ENCODE data around the gene USP2. TPM values are rescaled to one million over a fixed set of nuclear protein-coding genes. Genes with fewer than 3 reads are reported as not detected.

Gene USP2, protein sequence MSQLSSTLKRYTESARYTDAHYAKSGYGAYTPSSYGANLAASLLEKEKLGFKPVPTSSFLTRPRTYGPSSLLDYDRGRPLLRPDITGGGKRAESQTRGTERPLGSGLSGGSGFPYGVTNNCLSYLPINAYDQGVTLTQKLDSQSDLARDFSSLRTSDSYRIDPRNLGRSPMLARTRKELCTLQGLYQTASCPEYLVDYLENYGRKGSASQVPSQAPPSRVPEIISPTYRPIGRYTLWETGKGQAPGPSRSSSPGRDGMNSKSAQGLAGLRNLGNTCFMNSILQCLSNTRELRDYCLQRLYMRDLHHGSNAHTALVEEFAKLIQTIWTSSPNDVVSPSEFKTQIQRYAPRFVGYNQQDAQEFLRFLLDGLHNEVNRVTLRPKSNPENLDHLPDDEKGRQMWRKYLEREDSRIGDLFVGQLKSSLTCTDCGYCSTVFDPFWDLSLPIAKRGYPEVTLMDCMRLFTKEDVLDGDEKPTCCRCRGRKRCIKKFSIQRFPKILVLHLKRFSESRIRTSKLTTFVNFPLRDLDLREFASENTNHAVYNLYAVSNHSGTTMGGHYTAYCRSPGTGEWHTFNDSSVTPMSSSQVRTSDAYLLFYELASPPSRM
- 1.1 and 1.9 TPM in 2 replicates for total RNA-seq

DNA sequence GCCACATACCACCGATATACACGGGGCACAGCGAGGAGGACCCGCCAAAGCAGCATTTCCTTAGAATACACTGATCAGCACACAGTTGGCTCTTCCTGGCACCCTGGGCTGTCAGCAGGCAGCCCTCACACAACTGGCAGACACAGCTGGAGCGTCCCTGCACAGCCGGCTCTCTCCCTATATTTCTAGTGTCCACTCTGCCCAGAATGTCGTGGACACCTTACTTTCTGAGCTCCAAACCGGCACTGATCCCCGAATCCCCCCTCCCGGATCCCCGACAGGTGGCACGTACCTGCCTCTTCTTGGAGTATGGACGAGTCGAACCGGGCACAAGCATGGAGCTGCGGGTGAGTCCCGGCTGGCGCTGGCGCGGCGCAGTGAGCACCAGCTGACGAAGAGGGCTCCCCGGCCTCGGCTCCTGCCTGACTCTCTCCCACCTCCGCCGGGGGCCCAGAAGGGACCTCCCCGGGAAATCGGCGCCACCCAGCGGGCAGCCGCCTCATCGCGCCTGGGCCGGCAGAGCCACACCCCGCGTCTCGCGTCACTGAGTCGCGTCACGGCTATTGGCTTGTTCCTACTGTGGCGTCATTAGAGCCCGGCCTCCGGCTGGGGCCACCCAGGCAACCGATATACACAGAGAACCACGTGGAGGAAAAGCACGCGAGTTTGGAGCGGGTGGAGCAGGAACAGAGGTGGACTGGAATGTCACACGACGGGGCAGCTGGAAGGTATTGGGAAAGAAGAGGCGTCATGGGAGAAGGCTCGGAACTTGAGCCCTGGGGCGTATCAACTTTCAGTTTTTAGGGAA lies at the start of gene USP2:
USP2 (minus strand) TSS at position 510 of the 808 bp plus-strand sequence. CDS start 8,210 bp downstream, outside the sequence.

DNA sequence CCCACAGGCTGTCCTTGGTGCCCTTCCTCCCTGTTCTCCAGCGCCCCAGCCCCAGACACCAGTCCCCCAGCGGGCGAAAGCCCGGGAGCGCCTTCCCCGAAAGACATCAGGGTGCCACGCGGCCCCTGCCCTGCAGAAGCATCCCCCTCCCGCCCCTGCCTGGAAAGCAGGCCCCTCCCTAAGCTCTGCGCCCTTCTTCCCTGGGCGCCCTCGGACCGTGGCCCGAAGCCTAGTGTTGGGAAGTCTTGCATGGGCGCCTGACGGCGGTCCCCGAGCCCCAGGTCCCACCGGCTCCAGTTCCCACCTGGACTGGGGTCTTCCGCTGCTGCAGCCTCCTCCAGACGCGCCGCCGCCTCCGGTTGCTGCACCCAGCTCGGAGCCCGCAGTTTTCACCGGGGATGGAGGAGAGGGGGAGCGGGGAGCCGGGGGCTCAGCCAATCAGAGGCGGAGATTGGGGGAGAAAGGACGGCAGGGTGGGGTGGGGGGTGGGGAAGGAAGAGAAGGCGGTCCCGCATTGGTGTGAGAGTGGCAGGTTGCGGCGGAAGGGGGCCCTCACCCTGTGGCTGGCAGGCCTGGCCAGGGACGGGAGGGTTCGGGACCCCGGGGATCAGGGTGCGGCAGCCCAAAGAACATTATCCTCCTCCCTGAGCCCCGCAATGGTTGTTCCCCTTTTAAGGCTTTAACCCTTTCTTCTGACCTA lies 41.5 kb upstream of the USP2 start, which contains the start of gene THY1:
THY1 (minus strand) TSS at position 364 of the 700 bp plus-strand sequence. CDS start 2,267 bp downstream, outside the sequence.

DNA sequence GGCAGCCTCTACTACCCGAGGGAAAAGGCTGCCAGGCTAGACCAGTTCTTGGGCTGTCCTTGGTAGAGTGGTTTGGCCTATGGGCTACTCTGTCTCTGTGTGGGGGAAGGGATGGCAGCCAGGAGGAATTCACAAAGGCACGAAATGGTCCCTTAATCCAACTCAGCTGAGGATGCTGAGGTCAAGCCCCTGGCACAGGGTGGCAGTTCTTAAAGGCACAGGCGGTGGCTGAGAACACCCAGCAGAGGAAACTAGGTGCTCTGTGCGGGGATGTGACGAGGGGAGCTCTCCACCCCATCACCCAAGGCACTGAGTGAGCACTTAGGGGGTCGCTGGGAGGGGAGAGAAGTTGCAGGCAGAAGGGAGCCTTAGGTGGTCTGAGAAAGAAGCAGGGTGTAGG lies 34.9 kb downstream of the USP2 start, which contains the start of gene MFRP:
MFRP (minus strand) TSS at position 101 of the 400 bp plus-strand sequence. CDS start 192 bp downstream, outside the sequence.

DNA sequence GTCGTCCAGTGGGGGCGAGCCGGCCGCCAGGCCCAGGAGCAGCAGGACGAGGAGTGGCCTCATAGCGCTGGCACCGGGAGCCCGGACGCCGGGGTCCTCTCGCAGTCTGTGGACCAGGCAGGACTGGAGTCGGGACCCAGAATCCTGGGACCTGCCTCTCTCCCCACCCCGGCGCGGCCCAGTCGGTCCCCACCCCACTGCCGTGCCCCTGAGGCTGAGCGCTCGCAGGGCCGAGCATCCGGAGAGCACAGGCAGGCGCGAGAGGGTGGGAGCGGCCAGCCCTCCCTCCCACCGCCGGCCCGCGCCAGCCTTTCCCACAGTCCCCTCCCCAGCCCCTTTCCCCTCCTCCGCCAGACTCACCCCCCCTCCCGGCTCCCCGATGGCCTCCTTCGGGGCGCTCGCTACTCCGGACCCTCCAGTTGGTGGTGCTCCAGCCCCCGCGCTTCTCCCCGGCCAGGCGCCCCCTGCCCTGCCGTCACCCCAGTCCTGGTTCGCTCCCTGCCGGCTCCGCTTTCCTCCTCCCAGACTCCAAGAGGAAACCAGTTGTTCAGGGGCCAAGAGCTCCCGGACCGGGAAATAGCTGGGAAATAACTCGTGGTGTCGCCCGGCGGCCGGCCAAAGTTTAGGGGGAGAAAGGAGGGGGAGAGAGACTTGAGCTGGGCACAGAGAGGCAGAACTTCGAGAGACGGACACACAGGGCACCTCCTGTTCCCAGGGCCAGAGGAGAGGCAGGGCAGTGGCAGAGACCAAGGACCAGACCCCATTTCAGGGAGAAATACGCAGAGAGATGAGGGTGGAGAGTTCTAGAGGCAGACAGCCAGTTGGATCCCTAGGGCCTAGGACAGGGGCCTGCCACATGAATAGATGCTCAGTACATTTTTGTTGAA lies 40.9 kb downstream of the USP2 start, which contains the start of gene C1QTNF5:
C1QTNF5 (minus strand) TSS at position 549 of the 887 bp plus-strand sequence; CDS start at position 63, 486 bp downstream.

DNA sequence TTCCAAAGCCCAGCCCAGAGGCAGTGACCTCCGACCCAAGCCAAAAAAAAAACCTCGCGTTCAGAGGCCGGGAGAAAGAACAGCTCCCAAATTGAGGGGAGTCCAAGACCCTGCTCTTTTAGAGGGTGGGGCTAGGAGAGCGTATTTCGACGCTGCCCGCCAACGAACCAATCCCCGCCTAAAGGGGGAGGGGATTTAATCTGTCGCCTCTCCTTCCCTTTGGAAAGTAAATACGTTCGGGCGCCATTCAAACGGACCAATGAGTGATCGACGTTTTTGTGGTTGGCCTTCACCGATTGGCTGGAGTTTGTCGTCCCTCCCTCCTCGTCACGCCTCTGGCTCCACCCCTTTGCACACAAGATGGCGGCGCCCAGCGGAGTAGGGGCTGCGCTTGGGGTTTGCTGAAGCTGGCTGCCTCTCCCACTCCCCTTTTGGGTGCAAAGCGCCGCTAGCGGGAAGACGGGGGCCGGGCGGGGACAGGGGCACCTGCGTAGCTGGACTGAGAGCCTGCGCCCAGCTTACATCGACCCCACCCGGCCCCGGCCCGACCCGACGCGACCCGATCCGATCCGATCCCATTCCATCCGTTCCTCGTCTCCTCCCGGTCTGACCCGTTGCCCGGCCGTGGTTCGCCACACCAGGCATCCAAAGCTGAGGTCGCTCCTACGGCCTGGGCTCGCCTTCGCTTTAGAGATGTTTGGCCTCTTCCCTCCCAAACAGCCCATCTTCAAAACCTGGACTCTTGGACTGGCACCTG lies 47.1 kb downstream of the USP2 start, which contains the start of gene RNF26:
RNF26 (plus strand) TSS at position 354 of the 757 bp plus-strand sequence. CDS start 596 bp downstream, outside the sequence.

DNA sequence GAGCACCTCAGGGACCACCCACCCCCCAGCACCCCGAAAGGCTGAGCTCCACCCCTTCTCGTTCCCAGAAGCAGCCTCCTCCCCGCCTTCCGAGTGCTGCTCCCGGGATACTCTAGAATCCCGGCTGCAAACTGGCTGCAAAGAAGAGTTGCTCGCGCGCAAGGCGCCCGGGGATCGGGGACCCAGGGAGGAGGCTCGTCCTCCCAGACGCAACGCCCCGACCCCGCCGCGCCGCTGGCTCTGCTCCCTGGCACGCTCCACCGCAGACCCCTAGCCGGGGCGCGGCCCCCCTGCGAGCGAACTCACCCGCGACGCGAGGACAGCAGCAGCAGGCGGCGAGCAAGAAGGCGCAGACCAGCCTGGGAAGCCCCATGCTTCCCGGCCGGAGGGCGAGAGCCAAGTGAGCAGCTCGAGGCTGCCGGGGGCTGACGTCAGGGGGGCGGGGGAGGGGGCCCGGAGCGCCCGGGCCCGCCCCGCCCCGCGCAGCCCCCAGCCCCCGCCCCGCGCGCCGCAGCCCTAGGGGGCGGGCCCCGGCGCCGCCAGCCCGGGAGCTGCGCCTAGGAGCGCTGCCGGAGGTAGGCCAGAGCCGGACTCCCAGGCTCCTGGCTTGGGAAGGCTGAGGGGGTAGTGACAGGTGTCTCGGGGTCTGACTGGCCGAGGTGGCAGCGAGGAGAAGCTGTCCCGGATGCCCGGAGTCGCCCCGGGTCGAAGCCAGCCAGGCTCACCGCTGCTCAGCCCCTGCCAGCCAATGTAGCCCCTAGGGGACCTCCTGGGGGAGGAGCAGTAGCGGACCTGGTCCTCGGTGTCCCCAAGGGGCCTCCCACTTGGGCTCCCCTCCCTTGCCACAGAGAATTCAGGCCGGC lies 64.5 kb downstream of the USP2 start, which contains the start of gene MCAM:
MCAM (minus strand) TSS at position 402 of the 863 bp plus-strand sequence; CDS start at position 373, 29 bp downstream.

Other genes with a start within 250 kb of the USP2 start
- 0.42 and 0.79 TPM in 2 replicates for gene ABCG4, start 232.6 kb downstream of the USP2 start, total RNA-seq
- 21.8 and 28.5 TPM in 2 replicates for gene NLRX1, start 213.0 kb downstream of the USP2 start, total RNA-seq
- not detected in 2 replicates for gene NHERF4, start 196.2 kb downstream of the USP2 start, total RNA-seq
- gene CBL, start 175.4 kb downstream of the USP2 start, total RNA-seq: 7.5 and 10.3 TPM in 2 replicates
- gene MCAM, start 64.6 kb downstream of the USP2 start, total RNA-seq: 197 and 367 TPM in 2 replicates
- 15.0 and 16.8 TPM in 2 replicates for gene RNF26, start 47.2 kb downstream of the USP2 start, total RNA-seq
- 0.07 TPM in 1 of 2 replicates, not detected in the other for gene C1QTNF5, start 40.8 kb downstream of the USP2 start, total RNA-seq
- not detected in 2 replicates for gene MFRP, start 35.0 kb downstream of the USP2 start, total RNA-seq
- gene THY1, start 41.5 kb upstream of the USP2 start, total RNA-seq: 9.2 and 11.4 TPM in 2 replicates

All from airway epithelial cell (primary cell).